DMS153 treated with DMSO at 0.1 percent for 48 hours (cell line): ENCODE measurements around the gene EHD4.

Experiments used
- DNase-seq: peaks from one replicate; lab custom pipeline; 2025; ENCODE audit not compliant: unreplicated experiment; lab: John Stamatoyannopoulos, UW

Gene EHD4

DNA sequence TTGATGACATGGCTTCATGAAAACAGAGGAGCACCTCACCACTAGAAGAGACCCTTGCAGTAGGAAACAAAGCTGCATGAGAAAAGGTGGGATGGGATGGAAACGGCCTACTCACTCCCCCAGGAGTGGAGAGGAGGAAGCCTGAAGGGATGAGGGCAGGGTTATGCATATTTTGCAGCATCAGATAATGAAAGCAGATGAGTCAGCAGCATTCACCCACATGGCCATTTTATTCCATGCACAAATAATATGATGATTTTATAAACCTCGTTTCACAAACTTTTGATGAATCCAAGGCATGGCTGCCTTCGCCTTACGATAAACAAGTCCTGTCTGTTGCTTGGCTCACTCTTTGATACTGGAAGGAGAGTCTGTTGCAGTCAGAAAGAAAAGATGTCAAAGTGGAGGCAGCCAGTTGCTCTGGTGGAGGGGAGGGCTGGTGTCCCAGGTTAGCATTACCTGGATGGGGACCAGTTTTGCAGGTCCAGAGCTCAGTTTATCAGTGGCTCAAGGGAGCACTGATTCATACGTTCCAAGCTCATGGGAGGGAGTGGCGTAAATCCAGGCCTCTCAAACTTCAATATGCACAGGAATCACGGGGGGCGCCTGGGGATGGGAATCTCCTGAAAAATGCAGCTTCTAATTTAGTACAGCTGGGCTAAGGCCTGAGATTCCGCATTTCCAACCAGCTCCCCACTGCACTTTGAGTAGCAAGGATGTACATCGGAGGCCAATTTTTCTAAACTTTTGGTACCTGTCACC, 9.2 kb upstream of the EHD4 start:
- DNase-seq: no peak

- DNase-seq: no peak
These were observed 8.4 kb upstream of the EHD4 start for GRCh38 chr15:41980654-41981323.

- no peak for DNase-seq
These were observed 7.3 kb upstream of the EHD4 start for GRCh38 chr15:41979493-41980266.

DNA sequence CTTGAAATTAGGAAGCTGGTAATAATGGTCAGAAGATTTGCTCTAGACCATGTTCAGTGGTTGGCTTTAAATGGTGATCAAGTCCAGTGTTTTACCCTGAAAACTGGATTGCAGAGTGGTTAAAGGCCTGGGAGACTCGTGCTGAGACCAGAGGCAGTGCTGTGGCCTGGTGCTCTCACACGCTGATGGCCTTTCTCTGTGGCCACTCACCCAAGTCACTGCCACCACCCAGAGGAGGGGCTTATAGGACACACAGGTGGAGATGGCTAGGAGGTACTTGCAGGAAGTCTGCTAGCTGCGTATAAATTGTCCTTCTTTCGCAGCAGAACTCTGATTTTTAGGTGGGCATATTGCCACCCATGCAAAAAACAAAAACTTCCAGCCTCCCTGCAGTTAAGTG, 6.2 kb upstream of the EHD4 start:
- no peak for DNase-seq

- DNase-seq: no peak
These were observed 5.5 kb upstream of the EHD4 start for GRCh38 chr15:41977757-41978383.

DNA sequence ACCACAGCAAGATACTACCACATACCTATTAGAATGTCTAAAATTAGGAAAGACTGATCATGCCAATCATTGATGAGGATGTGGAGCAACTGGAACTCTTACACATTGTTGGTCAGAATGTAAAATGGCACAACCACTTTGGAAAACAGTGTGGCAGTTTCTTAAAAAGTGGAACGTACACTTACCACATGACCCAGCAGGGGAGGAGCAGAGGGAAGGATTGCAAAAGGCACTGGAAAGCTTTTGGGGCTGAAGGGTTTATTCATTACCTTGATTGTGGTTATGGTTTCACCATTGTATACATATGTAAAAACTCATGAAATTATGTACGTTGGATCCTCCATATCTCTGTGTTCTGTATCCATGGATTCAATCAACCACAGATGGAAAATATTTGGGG, 3.3 kb upstream of the EHD4 start:
- DNase-seq: no peak

DNA sequence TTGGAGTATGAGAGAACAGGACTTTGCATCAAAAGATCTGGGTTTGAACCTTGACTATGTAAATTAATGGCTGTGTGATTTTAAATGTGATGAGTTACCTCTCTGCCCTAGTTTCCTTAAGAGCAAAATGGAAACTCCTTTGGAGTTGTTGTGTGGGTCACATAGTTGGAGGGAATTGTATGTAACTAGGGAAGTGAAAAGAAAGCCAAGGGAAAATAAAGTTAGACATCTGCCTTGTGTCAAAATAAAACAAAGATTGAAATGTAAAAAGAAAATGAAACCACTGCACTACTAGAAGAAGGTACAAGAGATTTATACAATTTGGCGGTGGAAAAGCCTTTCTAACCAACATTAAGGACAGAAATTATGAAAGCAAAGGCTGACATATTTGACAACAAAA, 1.7 kb upstream of the EHD4 start:
- DNase-seq: no peak

DNA sequence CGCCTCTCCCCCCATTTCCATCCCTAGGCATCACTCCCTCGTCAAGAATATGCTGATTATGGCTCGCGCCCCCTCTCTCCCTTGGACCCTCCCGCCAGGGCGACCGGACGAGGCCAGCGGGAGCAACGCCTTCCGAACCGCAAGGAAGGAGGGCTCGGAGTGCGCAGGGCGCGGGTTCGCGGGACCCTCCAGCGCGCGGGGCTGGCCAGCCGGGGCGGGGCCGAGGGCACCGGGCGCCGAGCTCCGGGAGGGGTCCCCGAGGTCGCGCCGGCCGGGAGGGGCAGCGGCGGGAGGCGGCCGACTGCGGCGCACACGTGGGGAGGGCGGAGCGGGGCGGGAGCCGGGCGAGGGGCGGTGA, 483 bp downstream of the EHD4 start:
- no peak for DNase-seq

DNA sequence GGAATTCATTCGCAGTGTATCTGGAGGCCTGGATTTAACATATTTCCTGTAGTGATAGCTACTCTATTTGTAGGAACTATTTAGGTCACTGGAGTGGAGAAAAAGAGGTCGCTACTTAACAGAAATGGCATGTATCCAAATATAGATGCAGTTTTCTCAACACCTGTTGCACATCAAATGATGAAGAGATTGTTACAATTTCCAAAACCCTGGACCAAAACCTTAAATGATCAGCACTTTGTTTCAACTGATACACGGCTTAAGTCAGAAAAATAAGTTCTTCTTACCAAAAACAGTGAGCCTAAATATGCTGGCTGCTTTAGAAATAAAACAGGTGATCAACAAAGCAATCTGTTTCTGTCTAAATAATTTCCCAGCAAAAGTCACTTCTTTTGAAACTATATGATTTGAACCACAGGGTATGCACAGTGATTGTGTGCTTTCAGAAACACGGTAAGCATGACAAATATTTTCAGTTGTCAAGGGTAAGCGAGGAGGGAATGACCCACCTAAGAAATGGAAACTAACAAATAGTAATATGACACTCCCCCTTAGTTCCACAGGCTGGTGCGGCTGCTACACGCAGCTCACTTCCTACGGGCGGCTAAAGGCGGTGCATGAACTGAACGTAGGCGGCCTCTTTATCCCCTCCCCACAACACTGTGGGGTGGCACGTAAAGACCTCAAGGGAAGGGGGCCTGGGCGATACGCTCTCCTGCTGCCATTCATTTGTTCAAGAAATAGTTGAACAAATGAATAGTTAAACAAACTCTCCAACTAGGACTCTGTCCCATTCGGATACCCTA, 1.1 kb downstream of the EHD4 start:
- DNase-seq: peak; percentile 3

GRCh38 chr15:41970456-41970855, 1.9 kb downstream of the EHD4 start:
- DNase-seq: no peak

DNA sequence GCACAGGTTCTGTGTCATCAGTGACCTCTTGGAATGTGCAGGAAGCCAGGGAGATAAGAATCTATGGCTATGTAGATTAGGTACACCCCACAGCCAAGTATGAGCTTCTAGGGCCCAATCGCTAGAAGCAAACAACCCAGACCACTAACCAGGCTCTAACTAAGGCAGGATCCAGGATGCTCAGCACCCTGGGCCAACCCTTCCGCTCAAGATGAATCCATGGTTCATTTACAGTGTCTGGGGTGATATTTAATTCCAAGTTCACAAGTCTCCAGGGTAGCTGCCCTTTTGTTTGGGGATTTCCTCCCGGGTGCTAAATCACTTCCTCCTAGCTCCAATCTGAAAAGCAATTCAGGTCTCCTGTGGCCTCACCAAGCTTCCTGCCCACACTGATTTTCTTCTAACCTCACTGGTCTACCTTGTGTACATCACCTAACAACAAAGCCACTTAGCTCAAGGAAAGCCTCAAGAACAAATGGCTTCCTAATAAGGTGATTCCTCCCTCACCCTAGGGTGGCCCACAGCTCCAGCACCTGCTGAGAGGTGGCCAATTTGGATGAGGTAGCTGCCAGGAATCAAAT, 2.4 kb downstream of the EHD4 start:
- no peak for DNase-seq

- no peak for DNase-seq
These were observed 3.7 kb downstream of the EHD4 start for GRCh38 chr15:41968701-41969100.

- DNase-seq: no peak
These were observed 4.7 kb downstream of the EHD4 start for GRCh38 chr15:41967506-41968206.

- no peak for DNase-seq
These were observed 5.4 kb downstream of the EHD4 start for GRCh38 chr15:41966920-41967465.

DNA sequence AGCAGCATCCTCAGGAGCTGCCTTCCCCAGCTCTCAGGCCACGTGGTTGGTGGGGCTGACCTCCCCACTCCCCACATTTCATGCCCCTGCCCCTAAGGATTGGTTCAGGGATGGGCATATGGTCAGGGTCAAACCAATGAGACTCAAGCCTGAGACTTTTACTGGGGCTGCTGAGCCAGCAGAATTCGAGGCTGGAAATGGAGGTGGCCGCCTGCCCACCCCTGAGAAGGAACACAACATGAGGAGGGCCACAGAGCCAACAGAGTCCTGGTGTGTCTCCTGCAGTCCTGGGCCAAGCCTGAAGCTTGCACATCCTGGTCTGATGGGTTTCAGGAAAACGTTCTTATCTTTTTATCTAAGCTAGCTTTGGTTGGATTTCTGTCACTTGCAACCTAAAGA, 5.9 kb downstream of the EHD4 start:
- DNase-seq: no peak

DNA sequence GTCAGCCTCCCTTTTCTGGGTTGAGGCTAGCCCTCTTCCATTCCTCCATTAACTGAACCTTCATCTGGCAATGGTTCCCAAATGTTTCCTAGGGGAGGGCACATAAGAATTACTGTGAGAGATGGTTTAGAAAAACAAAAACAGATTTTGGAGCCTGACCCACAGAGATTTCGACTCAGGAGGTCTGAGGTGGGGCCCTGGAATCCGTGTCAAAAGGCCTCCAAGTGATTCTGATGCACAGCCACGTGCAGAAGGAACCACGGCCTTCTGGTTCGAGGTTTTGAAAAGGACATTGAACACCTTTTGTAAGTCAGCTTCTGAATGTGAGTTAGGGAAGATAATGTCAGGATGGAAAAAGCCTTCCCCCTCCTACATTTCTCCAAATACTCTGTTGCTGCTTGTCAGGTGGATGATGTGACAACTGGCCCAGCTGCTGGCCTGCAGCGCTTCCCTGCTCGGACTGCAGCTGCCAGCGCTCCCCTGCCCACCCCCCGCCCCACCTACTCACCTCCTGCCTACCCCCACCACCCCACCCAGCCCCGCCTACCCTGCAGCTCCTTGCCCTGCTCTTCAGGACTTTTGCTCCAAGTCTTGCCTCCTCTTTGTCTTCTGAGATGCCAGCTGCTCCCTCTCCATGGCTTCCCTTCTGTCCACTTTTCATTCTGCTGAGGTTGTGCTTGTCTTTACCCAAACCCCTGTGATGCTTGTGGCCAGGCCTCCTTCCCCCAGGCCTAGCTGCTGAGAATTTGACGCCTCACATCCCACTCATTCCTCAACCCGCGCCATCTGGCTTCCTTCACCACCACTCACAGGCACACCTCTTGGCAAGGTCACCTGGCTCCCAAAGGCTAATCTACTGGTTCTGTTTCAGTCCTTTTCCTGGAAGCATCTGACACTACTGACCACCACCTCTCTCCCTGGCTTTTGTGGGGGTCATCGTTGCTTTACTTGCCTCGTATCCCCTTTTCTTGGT, 6.6 kb downstream of the EHD4 start:
- no peak for DNase-seq

GRCh38 chr15:41961595-41962202, 10.7 kb downstream of the EHD4 start:
- DNase-seq: no peak

GRCh38 chr15:41961001-41961518, 11.3 kb downstream of the EHD4 start:
- no peak for DNase-seq
